ENCODE results near the gene ALDH1A3. TPM values are rescaled to one million over a fixed set of nuclear protein-coding genes. Genes with fewer than 3 reads are reported as not detected.

Gene ALDH1A3
- total and polyA plus RNA-seq, 7 donors = 8.6 to 71.2 (median 36.4) TPM

- Histone ChIP-seq H3K36me3 (no peaks in the 10 kb centered on the region), H3K4me3 (no peak overlapping the region), H3K27me3 (peaks cover 0 to 2% (median under 1%) of the 10 kb centered on the region in 3 donors), H3K9me3 (no peaks in the 10 kb centered on the region), H3K4me1 (peaks cover 0 to 15% (median 12%) of the 10 kb centered on the region in 4 donors), H3K27ac (no peak overlapping the region)
- DNase-seq = no peak
- TF ChIP-seq POLR2AphosphoS5 (IDR thresholded peaks at IDR 0.05) (no peak), CTCF (IDR thresholded peaks at IDR 0.05) (no peak), POLR2A (IDR thresholded peaks at IDR 0.05) (no peak), EP300 (IDR thresholded peaks at IDR 0.05) (no peak)
- 83 to 88% methylated on average over 7 of the region's 7 CpGs for WGBS, 2 donors
- intact Hi-C loops (cut with DNase I) = no loop called here
Observed at GRCh38 chr15:100885811-100886210, 6.2 kb downstream of the ALDH1A3 start.

GRCh38 chr15:100887211-100887913 is 7.7 kb downstream of the ALDH1A3 start:
- Histone ChIP-seq H3K27me3 (no peaks in the 10 kb centered on the region), H3K4me3 (no peak overlapping the region), H3K27ac (no peak overlapping the region), H3K36me3 (no peaks in the 10 kb centered on the region), H3K9me3 (no peaks in the 10 kb centered on the region), H3K4me1 (peaks cover 0 to 15% (median 12%) of the 10 kb centered on the region in 4 donors)
- peak; percentile 51 for DNase-seq
- WGBS, 2 donors = 90% methylated on average over 22 of the region's 22 CpGs
- intact Hi-C loops (cut with DNase I) = no loop called here
- TF ChIP-seq EP300 (IDR thresholded peaks at IDR 0.05) (no peak), CTCF (IDR thresholded peaks at IDR 0.05) (no peak), POLR2A (IDR thresholded peaks at IDR 0.05) (no peak), POLR2AphosphoS5 (IDR thresholded peaks at IDR 0.05) (no peak)

GRCh38 chr15:100889385-100890050 is 9.9 kb downstream of the ALDH1A3 start:
- intact Hi-C loops (cut with DNase I) = no loop called here
- Histone ChIP-seq H3K9me3 (no peaks in the 10 kb centered on the region), H3K36me3 (peaks cover 0 to 7% (median 0%) of the 10 kb centered on the region in 4 donors), H3K27ac (peak overlapping the region; percentile 8 to 69 (median 36)), H3K4me3 (no peak overlapping the region), H3K27me3 (no peaks in the 10 kb centered on the region), H3K4me1 (peaks cover 0 to 15% (median 12%) of the 10 kb centered on the region in 4 donors)
- DNase-seq = peak; percentile 85
- TF ChIP-seq POLR2A (IDR thresholded peaks at IDR 0.05) = no peak
- peak in 1 of 4 donors; percentile 29 for TF ChIP-seq POLR2AphosphoS5 (IDR thresholded peaks at IDR 0.05)
- 33 to 35% methylated on average over 20 of the region's 20 CpGs for WGBS, 2 donors

- WGBS, 2 donors = 67 to 80% methylated on average over 10 of the region's 10 CpGs
- Histone ChIP-seq H3K9me3 (no peaks in the 10 kb centered on the region), H3K27me3 (no peaks in the 10 kb centered on the region), H3K4me3 (no peak overlapping the region), H3K27ac (peak overlapping the region in 3 of 4 donors; percentile 27 to 69 (median 46)), H3K4me1 (peaks cover 0 to 15% (median 12%) of the 10 kb centered on the region in 4 donors), H3K36me3 (peaks cover 0 to 7% (median 0%) of the 10 kb centered on the region in 4 donors)
- DNase-seq = peak; percentile 33
- intact Hi-C loops (cut with DNase I) = no loop called here
- TF ChIP-seq CTCF (IDR thresholded peaks at IDR 0.05) = no peak
- no peak for TF ChIP-seq POLR2A (IDR thresholded peaks at IDR 0.05)
- TF ChIP-seq POLR2AphosphoS5 (IDR thresholded peaks at IDR 0.05) = no peak
- no peak for TF ChIP-seq EP300 (IDR thresholded peaks at IDR 0.05)
Observed at GRCh38 chr15:100890051-100890720, 10.6 kb downstream of the ALDH1A3 start.

- DNase-seq = peak; percentile 14
- 87 to 94% methylated on average over 6 of the region's 6 CpGs for WGBS, 2 donors
- Histone ChIP-seq H3K36me3 (peaks cover 0 to 11% (median 0%) of the 10 kb centered on the region in 4 donors), H3K4me1 (peaks cover 0 to 15% (median 12%) of the 10 kb centered on the region in 4 donors), H3K9me3 (no peaks in the 10 kb centered on the region), H3K27me3 (no peaks in the 10 kb centered on the region), H3K4me3 (no peak overlapping the region), H3K27ac (peak overlapping the region in 2 of 4 donors; percentile 3 to 21)
- no peak for TF ChIP-seq POLR2AphosphoS5 (IDR thresholded peaks at IDR 0.05)
- no peak for TF ChIP-seq CTCF (IDR thresholded peaks at IDR 0.05)
- no peak for TF ChIP-seq EP300 (IDR thresholded peaks at IDR 0.05)
- no peak for TF ChIP-seq POLR2A (IDR thresholded peaks at IDR 0.05)
- intact Hi-C loops (cut with DNase I) = no loop called here
Observed at GRCh38 chr15:100890850-100891249, 11.2 kb downstream of the ALDH1A3 start.
